Gastrocnemius medialis (tissue), 4 donors: Measurements from ENCODE around the gene AP5S1.
"Not testable (repeated sequence)": the region's sequence is repeated elsewhere in the genome, so short reads cannot be mapped to it uniquely, and the experiment has no call there.

ENCODE experiments used
- CTCF ChIP-seq, 5 experiments: fragments of 450-650 bp in 3 of 5; fragments of 200-600 bp in 2 of 5; sonication (generic) in 2 of 5; IDR thresholded peaks in 4 of 5; conservative IDR thresholded peaks in 1 of 5; 1 replicate in 4 of 5; 2 replicates in 1 of 5; pipeline ENCODE4 v1.5.1; 2016 to 2019; ENCODE audit warnings: antibody characterized with exemption in 5 of 5, mild to moderate bottlenecking in 3 of 5, moderate library complexity in 3 of 5
- POLR2A ChIP-seq, 2 donors: fragments of 450-650 bp; IDR thresholded peaks; one replicate each; pipeline ENCODE4 v1.6.1; 2017; ENCODE audit warnings: antibody characterized with exemption in 2 of 2, mild to moderate bottlenecking in 2 of 2, moderate library complexity in 2 of 2

GRCh38 chr20:3843990-3844619, 23.8 kb downstream of the AP5S1 start:
- TF ChIP-seq CTCF (IDR thresholded peaks at IDR 0.05 in 4 of 5, conservative IDR thresholded peaks at IDR 0.05 in 1 of 5); POLR2A (IDR thresholded peaks at IDR 0.05): not testable (repeated sequence)
